H9 (cell line): ENCODE data around the gene MKRN1. TPM values are rescaled to one million over a fixed set of nuclear protein-coding genes. Genes with fewer than 3 reads are reported as not detected.
A peak's percentile ranks its signal among the peaks of the same experiment; 100 is the strongest.

Experiments used
- DNase-seq: peaks from one replicate; pipeline ENCODE4 v3.0.0-alpha.2; 2017
- H2AFZ ChIP-seq: one replicate; pipeline ENCODE4 v1.6.1; 2013; ENCODE audit warnings: mild to moderate bottlenecking, low read length, control low read depth, moderate library complexity
- H2AK5ac ChIP-seq: 2 replicates; pipeline ENCODE4 v1.6.1; 2013; ENCODE audit warnings: low read length, control low read depth, mixed read lengths; ENCODE audit not compliant: insufficient read length
- H2BK120ac ChIP-seq: one replicate; pipeline ENCODE4 v1.6.1; 2013; ENCODE audit warnings: low read depth, mild to moderate bottlenecking, low read length, control low read depth, inconsistent platforms; ENCODE audit not compliant: poor library complexity, severe bottlenecking
- H2BK12ac ChIP-seq: 2 replicates; pipeline ENCODE4 v1.6.1; 2013; ENCODE audit warnings: low read length, control low read depth, mixed read lengths, low read depth; ENCODE audit not compliant: insufficient read length
- H2BK15ac ChIP-seq: 2 replicates; pipeline ENCODE4 v1.6.1; 2013; ENCODE audit warnings: low read depth, low read length, control low read depth
- H2BK20ac ChIP-seq: one replicate; pipeline ENCODE4 v1.6.1; 2013; ENCODE audit warnings: low read depth, mild to moderate bottlenecking, low read length, control low read depth, inconsistent platforms; ENCODE audit not compliant: poor library complexity, severe bottlenecking
- H2BK5ac ChIP-seq: 2 replicates; pipeline ENCODE4 v1.6.1; 2013; ENCODE audit warnings: low read length, control low read depth, mixed read lengths; ENCODE audit not compliant: insufficient read length
- H3K14ac ChIP-seq: 2 replicates; pipeline ENCODE4 v1.6.1; 2013; ENCODE audit warnings: low read length, control low read depth; ENCODE audit not compliant: insufficient read depth
- H3K18ac ChIP-seq: 2 replicates; pipeline ENCODE4 v1.6.1; 2013; ENCODE audit warnings: low read depth, mild to moderate bottlenecking, mixed read lengths, low read length, control low read depth; ENCODE audit not compliant: insufficient read length
- H3K23ac ChIP-seq: 2 replicates; pipeline ENCODE4 v1.6.1; 2013; ENCODE audit warnings: low read length, control low read depth, mixed read lengths, low read depth; ENCODE audit not compliant: insufficient read length
- H3K23me2 ChIP-seq: 2 replicates; pipeline ENCODE4 v1.6.1; 2013; ENCODE audit warnings: low read depth, mild to moderate bottlenecking, mixed read lengths, low read length, control low read depth; ENCODE audit not compliant: insufficient read length, poor library complexity, severe bottlenecking
- H3K27ac ChIP-seq: 2 replicates; pipeline ENCODE4 v1.5.1; 2013; ENCODE audit warnings: low read length, control low read depth, mixed read lengths, low read depth; ENCODE audit not compliant: insufficient read length
- H3K27me3 ChIP-seq: 2 replicates; pipeline ENCODE4 v1.6.1; 2013; ENCODE audit warnings: low read length, control low read depth, inconsistent platforms; ENCODE audit not compliant: insufficient read depth
- H3K4ac ChIP-seq: 2 replicates; pipeline ENCODE4 v1.6.1; 2013; ENCODE audit warnings: low read depth, mild to moderate bottlenecking, control low read depth, inconsistent platforms, low read length, moderate library complexity
- H3K4me1 ChIP-seq: 2 replicates; pipeline ENCODE4 v1.6.1; 2013; ENCODE audit warnings: low read length, control low read depth, inconsistent platforms; ENCODE audit not compliant: insufficient read depth
- H3K4me2 ChIP-seq: 2 replicates; pipeline ENCODE4 v1.6.1; 2013; ENCODE audit warnings: low read length, control low read depth, mixed read lengths; ENCODE audit not compliant: insufficient read length, insufficient read depth
- H3K56ac ChIP-seq: 2 replicates; pipeline ENCODE4 v1.6.1; 2013; ENCODE audit warnings: low read depth, mild to moderate bottlenecking, mixed read lengths, low read length, control low read depth; ENCODE audit not compliant: insufficient read length
- H3K79me1 ChIP-seq: 2 replicates; pipeline ENCODE4 v1.6.1; 2013; ENCODE audit warnings: low read depth, mild to moderate bottlenecking, moderate library complexity, low read length, control low read depth, inconsistent platforms; ENCODE audit not compliant: insufficient read depth, poor library complexity, severe bottlenecking
- H3K79me2 ChIP-seq: 2 replicates; pipeline ENCODE4 v1.6.1; 2013; ENCODE audit warnings: low read length, control low read depth, inconsistent platforms; ENCODE audit not compliant: insufficient read depth
- H3K9ac ChIP-seq: 2 replicates; pipeline ENCODE4 v1.6.1; 2013; ENCODE audit warnings: low read length, control low read depth, mixed read lengths; ENCODE audit not compliant: insufficient read length; ENCODE audit errors: extremely low read depth
- H3K9me3 ChIP-seq: one replicate; pipeline ENCODE4 v1.6.1; 2013; ENCODE audit warnings: low read depth, low read length, inconsistent platforms; ENCODE audit not compliant: control insufficient read depth
- H3T11ph ChIP-seq: one replicate; pipeline ENCODE4 v1.6.1; 2013; ENCODE audit warnings: mild to moderate bottlenecking, low read length, control low read depth, inconsistent platforms
- H4K20me1 ChIP-seq: one replicate; pipeline ENCODE4 v1.6.1; 2013; ENCODE audit not compliant: control insufficient read depth, insufficient read length, insufficient read depth
- H4K5ac ChIP-seq: 2 replicates; pipeline ENCODE4 v1.6.1; 2013; ENCODE audit warnings: low read depth, mild to moderate bottlenecking, mixed read lengths, low read length, control low read depth; ENCODE audit not compliant: insufficient read length
- H4K8ac ChIP-seq: replicated peaks from 2 replicates; pipeline ENCODE4 v1.6.1; 2013; ENCODE audit warnings: low read length, control low read depth, mixed read lengths, low read depth; ENCODE audit not compliant: insufficient read length
- H4K91ac ChIP-seq: 2 replicates; pipeline ENCODE4 v1.6.1; 2013; ENCODE audit warnings: low read depth, mild to moderate bottlenecking, moderate library complexity, mixed read lengths, low read length, control low read depth; ENCODE audit not compliant: insufficient read length
- H3K27ac Mint-ChIP-seq, 3 experiments: 2 replicates in 2 of 3; 3 replicates in 1 of 3; pipeline ENCODE4 v1.8.0; 2020 to 2021; ENCODE audit warnings: mixed read lengths in 3 of 3, mild to moderate bottlenecking in 1 of 3, moderate library complexity in 1 of 3
- H3K27me3 Mint-ChIP-seq: 2 replicates; pipeline ENCODE4 v1.8.0; 2021; ENCODE audit warnings: low read depth, mild to moderate bottlenecking, moderate library complexity, mixed read lengths
- H3K36me3 Mint-ChIP-seq, 3 experiments: 2 replicates in 2 of 3; 3 replicates in 1 of 3; pipeline ENCODE4 v1.8.0; 2020 to 2021; ENCODE audit warnings: low read depth in 3 of 3, mixed read lengths in 3 of 3; ENCODE audit not compliant: insufficient read depth in 1 of 3
- H3K4me1 Mint-ChIP-seq, 2 experiments: 2 replicates each; pipeline ENCODE4 v1.8.0; 2020; ENCODE audit warnings: mixed read lengths in 2 of 2
- H3K4me3 Mint-ChIP-seq, 2 experiments: 2 replicates in 1 of 2; 3 replicates in 1 of 2; pipeline ENCODE4 v1.8.0; 2020 to 2021; ENCODE audit warnings: mild to moderate bottlenecking in 2 of 2, mixed read lengths in 2 of 2, moderate library complexity in 1 of 2
- H3K9me3 Mint-ChIP-seq, 2 experiments: 2 replicates in 1 of 2; 3 replicates in 1 of 2; pipeline ENCODE4 v1.8.0; 2020; ENCODE audit warnings: mild to moderate bottlenecking in 2 of 2, mixed read lengths in 2 of 2, moderate library complexity in 1 of 2
- CTCF ChIP-seq: fragments of 200-600 bp; sonication (generic); conservative IDR thresholded peaks from 3 replicates; pipeline ENCODE4 v1.8.0; 2021; ENCODE audit warnings: antibody characterized with exemption, mild to moderate bottlenecking
- WGBS: extraction: QIAGEN DNeasy Blood & Tissue Kit; methylation state at CpG from one replicate; pipeline ENCODE4 v1.1.7; 2013; ENCODE audit warnings: missing lambda C conversion rate, low lambda C conversion rate, mixed read lengths; ENCODE audit not compliant: insufficient read length; ENCODE audit errors: extremely low coverage; 5-methylcytosine and 5-hydroxymethylcytosine counted together
- total RNA-seq: library from RNA; stranded (reverse); gene quantifications from 2 replicates; pipeline ENCODE4 v1.2.1, GENCODE V29; 2021

Gene MKRN1
- total RNA-seq, 1 experiment from 2014 or later, result 106 TPM

- H3K27ac ChIP-seq, result peak overlapping the region; percentile 38
- H3K27ac Mint-ChIP-seq, result peak overlapping the region; percentile 42 to 96 (median 90)
- WGBS, result no CpG with 5 or more reads among the region's 14 CpGs
- no peak overlapping the region for H2BK5ac ChIP-seq
- H2BK120ac ChIP-seq, result no peak overlapping the region
- no peak overlapping the region for H4K91ac ChIP-seq
- H3K79me2 ChIP-seq, result no peaks in the 10 kb centered on the region
- H3K4me3 Mint-ChIP-seq, result peak overlapping the region; percentile 5 to 58; a peak in 4 of 5 replicates
- no peaks in the 10 kb centered on the region for H3K27me3 Mint-ChIP-seq
- no peak overlapping the region for H3T11ph ChIP-seq
- no peaks in the 10 kb centered on the region for H3K79me1 ChIP-seq
- no peak overlapping the region for H3K9ac ChIP-seq
- H3K23ac ChIP-seq, result no peak overlapping the region
- H4K5ac ChIP-seq, result no peak overlapping the region
- no peak overlapping the region for H3K4ac ChIP-seq
- no peak overlapping the region for H3K56ac ChIP-seq
- no peak overlapping the region for H2AK5ac ChIP-seq
- H3K4me1 Mint-ChIP-seq, result peaks cover 36 to 42% of the 10 kb centered on the region in 2 experiments
- no peak for TF ChIP-seq CTCF
- no peak overlapping the region for H2BK15ac ChIP-seq
- no peak overlapping the region for H2AFZ ChIP-seq
- no peak overlapping the region for H3K14ac ChIP-seq
- no peak overlapping the region for H2BK20ac ChIP-seq
- H3K36me3 Mint-ChIP-seq, result no peaks in the 10 kb centered on the region; a peak in 1 of 7 replicates
- H3K18ac ChIP-seq, result no peak overlapping the region
- DNase-seq, result peak; percentile 43
- H2BK12ac ChIP-seq, result no peak overlapping the region
- H3K27me3 ChIP-seq, result no peaks in the 10 kb centered on the region
- peak overlapping the region; percentile 5 for H3K4me2 ChIP-seq
- H3K9me3 ChIP-seq, result no peaks in the 10 kb centered on the region
- no peaks in the 10 kb centered on the region for H3K23me2 ChIP-seq
- H3K9me3 Mint-ChIP-seq, result no peaks in the 10 kb centered on the region
- H4K20me1 ChIP-seq, result no peaks in the 10 kb centered on the region
- no peak overlapping the region for H4K8ac ChIP-seq
- H3K4me1 ChIP-seq, result peaks cover 13% of the 10 kb centered on the region
These were observed 6.4 kb upstream of the MKRN1 start for GRCh38 chr7:140485500-140486265.
